ENCODE results near the gene KANK2. TPM values are rescaled to one million over a fixed set of nuclear protein-coding genes. Genes with fewer than 3 reads are reported as not detected.

The KANK2 gene
- total RNA-seq, 2 donors from 2014 or later, result 74.2 to 87.7 TPM

DNA sequence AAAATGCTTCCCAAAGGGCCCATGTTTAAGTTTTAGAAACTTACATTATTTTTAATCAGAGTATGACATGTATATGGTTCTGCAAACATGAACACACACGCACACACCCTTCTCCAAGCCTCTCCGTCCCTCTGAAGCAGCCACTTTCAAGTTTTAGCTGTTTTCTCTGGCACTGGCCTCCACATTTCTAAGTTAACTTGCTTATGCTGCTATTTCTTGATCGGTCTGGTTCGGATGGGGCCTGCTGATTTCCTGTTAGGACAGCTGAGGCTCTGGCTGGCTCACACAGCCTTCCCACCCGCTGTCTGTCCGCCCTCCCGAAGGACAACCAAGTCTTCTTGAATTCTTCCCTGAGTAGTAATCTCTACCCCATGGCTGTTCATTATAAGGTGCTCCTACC lies 46.2 kb downstream of the KANK2 start:
- DNase-seq, result no peak
- H3K4me1 ChIP-seq (ENCODE audit: control insufficient read depth, insufficient read depth, low read length), result no peaks in the 10 kb centered on the region
- peaks cover 23% of the 10 kb centered on the region for H3K36me3 Mint-ChIP-seq (ENCODE audit: low read depth)
- H3K27me3 ChIP-seq (ENCODE audit: control insufficient read depth, insufficient read depth, low read length, poor library complexity, severe bottlenecking), result no peaks in the 10 kb centered on the region
- H3K4me3 ChIP-seq (ENCODE audit: low read length), result no peak overlapping the region
- peaks cover 13% of the 10 kb centered on the region for H3K36me3 ChIP-seq (ENCODE audit: control insufficient read depth, insufficient read depth, low read length)
- TF ChIP-seq, protein P1, sequence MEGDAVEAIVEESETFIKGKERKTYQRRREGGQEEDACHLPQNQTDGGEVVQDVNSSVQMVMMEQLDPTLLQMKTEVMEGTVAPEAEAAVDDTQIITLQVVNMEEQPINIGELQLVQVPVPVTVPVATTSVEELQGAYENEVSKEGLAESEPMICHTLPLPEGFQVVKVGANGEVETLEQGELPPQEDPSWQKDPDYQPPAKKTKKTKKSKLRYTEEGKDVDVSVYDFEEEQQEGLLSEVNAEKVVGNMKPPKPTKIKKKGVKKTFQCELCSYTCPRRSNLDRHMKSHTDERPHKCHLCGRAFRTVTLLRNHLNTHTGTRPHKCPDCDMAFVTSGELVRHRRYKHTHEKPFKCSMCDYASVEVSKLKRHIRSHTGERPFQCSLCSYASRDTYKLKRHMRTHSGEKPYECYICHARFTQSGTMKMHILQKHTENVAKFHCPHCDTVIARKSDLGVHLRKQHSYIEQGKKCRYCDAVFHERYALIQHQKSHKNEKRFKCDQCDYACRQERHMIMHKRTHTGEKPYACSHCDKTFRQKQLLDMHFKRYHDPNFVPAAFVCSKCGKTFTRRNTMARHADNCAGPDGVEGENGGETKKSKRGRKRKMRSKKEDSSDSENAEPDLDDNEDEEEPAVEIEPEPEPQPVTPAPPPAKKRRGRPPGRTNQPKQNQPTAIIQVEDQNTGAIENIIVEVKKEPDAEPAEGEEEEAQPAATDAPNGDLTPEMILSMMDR (conservative IDR thresholded peaks at IDR 0.05), result no peak
- peak overlapping the region; percentile 52 for H3K27ac Mint-ChIP-seq
- H3K9me3 ChIP-seq (ENCODE audit: control insufficient read depth, low read length), result no peaks in the 10 kb centered on the region
- no peak overlapping the region for H3K9ac ChIP-seq (ENCODE audit: extremely low read depth, low read length, poor library complexity, severe bottlenecking)
- WGBS, 2 experiments (ENCODE audit: insufficient coverage in 1 of 2, insufficient read length in 1 of 2), result 94 to 100% methylated on average over 7 of the region's 7 CpGs
- H3K4me3 Mint-ChIP-seq, result no peak overlapping the region
- H3K9me3 Mint-ChIP-seq, result no peaks in the 10 kb centered on the region
- H3K27me3 Mint-ChIP-seq (ENCODE audit: insufficient read depth), result no peaks in the 10 kb centered on the region
- H3K4me1 Mint-ChIP-seq, result peaks cover 8% of the 10 kb centered on the region
- no peak overlapping the region for H3K27ac ChIP-seq (ENCODE audit: low read depth, low read length)

DNA sequence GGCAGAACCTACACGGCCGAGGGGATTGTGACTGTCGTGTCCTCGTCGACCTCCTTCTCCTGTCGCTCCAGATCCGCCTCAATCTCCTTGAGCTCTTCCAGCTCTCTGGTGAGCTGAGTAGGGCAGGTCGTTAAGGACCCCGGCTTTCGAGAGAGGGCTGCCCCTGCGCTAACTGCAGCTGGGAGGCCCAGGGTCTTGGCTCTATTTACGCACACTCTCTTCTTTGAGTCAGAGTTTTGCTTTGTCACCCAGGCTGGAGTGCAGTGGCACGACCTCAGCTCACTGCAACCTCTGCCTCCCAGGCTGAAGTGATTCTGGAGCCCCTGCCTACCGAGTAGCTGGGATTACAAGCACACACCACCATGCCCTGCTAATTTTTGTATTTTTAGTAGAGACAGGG lies 49.3 kb downstream of the KANK2 start:
- no peak overlapping the region for H3K9ac ChIP-seq (ENCODE audit: extremely low read depth, low read length, poor library complexity, severe bottlenecking)
- DNase-seq, result no peak
- H3K27me3 ChIP-seq (ENCODE audit: control insufficient read depth, insufficient read depth, low read length, poor library complexity, severe bottlenecking), result no peaks in the 10 kb centered on the region
- no peaks in the 10 kb centered on the region for H3K27me3 Mint-ChIP-seq (ENCODE audit: insufficient read depth)
- no peak overlapping the region for H3K4me3 Mint-ChIP-seq
- TF ChIP-seq, protein P1 (conservative IDR thresholded peaks at IDR 0.05), result no peak
- peaks cover 26% of the 10 kb centered on the region for H3K36me3 ChIP-seq (ENCODE audit: control insufficient read depth, insufficient read depth, low read length)
- H3K9me3 Mint-ChIP-seq, result no peaks in the 10 kb centered on the region
- peaks cover 35% of the 10 kb centered on the region for H3K36me3 Mint-ChIP-seq (ENCODE audit: low read depth)
- peaks cover 1% of the 10 kb centered on the region for H3K4me1 ChIP-seq (ENCODE audit: control insufficient read depth, insufficient read depth, low read length)
- 98 to 99% methylated on average over 14 of the region's 14 CpGs for WGBS, 2 experiments (ENCODE audit: insufficient coverage in 1 of 2, insufficient read length in 1 of 2)
- no peak overlapping the region for H3K27ac ChIP-seq (ENCODE audit: low read depth, low read length)
- H3K4me3 ChIP-seq (ENCODE audit: low read length), result no peak overlapping the region
- no peaks in the 10 kb centered on the region for H3K4me1 Mint-ChIP-seq
- no peaks in the 10 kb centered on the region for H3K9me3 ChIP-seq (ENCODE audit: control insufficient read depth, low read length)
- H3K27ac Mint-ChIP-seq, result no peak overlapping the region

DNA sequence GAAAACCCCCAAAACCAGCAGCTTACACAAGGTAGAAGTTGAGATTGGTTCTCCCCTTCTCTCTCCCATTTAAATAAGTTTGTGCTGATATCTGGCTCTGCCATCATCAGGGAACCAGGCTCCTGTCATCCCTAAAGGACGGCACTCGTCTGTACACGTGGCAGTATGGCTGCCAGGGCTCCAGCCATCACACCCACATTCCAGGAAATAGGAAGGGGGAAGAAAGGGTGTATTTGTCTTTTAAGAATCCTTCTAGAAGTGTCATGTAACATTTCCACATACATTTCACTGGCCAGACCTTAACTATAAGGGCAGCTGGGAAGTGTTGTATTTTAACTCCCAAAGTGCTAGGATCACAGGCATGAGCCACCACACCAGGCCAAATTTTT lies 51.8 kb downstream of the KANK2 start:
- Histone ChIP-seq H3K27me3 (ENCODE audit: control insufficient read depth, insufficient read depth, low read length, poor library complexity, severe bottlenecking) (no peaks in the 10 kb centered on the region), H3K36me3 (ENCODE audit: control insufficient read depth, insufficient read depth, low read length) (peaks cover 19% of the 10 kb centered on the region), H3K9me3 (ENCODE audit: control insufficient read depth, low read length) (no peaks in the 10 kb centered on the region), H3K4me3 (ENCODE audit: low read length) (no peak overlapping the region), H3K9ac (ENCODE audit: extremely low read depth, low read length, poor library complexity, severe bottlenecking) (no peak overlapping the region), H3K4me1 (ENCODE audit: control insufficient read depth, insufficient read depth, low read length) (peaks cover 5% of the 10 kb centered on the region), H3K27ac (ENCODE audit: low read depth, low read length) (no peak overlapping the region)
- no peaks in the 10 kb centered on the region for H3K27me3 Mint-ChIP-seq (ENCODE audit: insufficient read depth)
- whole genome bisulfite sequencing, 2 experiments (ENCODE audit: insufficient coverage in 1 of 2, insufficient read length in 1 of 2), result 95% methylated on average over 3 of the region's 3 CpGs; no CpG with 5 or more reads in 1 of the 2 experiments
- peaks cover 28% of the 10 kb centered on the region for H3K36me3 Mint-ChIP-seq (ENCODE audit: low read depth)
- no peak for DNase-seq
- TF ChIP-seq, protein P1 (conservative IDR thresholded peaks at IDR 0.05), result no peak
- H3K4me1 Mint-ChIP-seq, result peaks cover 2% of the 10 kb centered on the region
- no peak overlapping the region for H3K4me3 Mint-ChIP-seq
- H3K27ac Mint-ChIP-seq, result no peak overlapping the region
- no peaks in the 10 kb centered on the region for H3K9me3 Mint-ChIP-seq
